Neural cell (in vitro differentiated cells): ENCODE data around the gene SULT1A1.

ENCODE experiments used
- TF ChIP-seq, protein P1 (sequence below): fragments of 450-650 bp; IDR thresholded peaks from 2 replicates; pipeline ENCODE4 v1.5.1; 2014; ENCODE audit warnings: antibody characterized with exemption, mild to moderate bottlenecking, moderate library complexity; ENCODE audit not compliant: poor library complexity, severe bottlenecking
- TF ChIP-seq, protein P2 (sequence below): IDR thresholded peaks from 2 replicates; pipeline ENCODE4 v1.6.1; 2012; ENCODE audit warnings: borderline replicate concordance

DNA sequence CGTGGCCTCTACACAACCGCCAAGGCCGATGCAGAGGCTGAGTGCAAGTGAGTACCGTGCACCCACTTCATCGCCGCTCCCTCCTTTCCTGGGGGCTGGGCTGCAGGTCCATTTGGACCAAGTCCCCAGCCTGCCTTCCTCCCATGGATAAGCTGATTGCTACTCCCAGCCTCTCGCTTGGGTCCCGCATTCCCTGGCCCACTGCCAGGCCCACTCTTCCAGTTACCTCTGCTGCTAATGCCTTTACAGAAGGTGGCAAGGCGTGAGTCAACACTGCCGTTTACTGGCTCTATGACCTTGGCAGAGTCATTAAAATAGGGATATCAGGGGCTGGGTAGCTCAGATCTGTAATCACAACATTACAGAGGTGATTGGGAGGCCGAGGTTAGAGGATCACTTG is 24.2 kb downstream of the SULT1A1 start:
- TF ChIP-seq, protein P1, sequence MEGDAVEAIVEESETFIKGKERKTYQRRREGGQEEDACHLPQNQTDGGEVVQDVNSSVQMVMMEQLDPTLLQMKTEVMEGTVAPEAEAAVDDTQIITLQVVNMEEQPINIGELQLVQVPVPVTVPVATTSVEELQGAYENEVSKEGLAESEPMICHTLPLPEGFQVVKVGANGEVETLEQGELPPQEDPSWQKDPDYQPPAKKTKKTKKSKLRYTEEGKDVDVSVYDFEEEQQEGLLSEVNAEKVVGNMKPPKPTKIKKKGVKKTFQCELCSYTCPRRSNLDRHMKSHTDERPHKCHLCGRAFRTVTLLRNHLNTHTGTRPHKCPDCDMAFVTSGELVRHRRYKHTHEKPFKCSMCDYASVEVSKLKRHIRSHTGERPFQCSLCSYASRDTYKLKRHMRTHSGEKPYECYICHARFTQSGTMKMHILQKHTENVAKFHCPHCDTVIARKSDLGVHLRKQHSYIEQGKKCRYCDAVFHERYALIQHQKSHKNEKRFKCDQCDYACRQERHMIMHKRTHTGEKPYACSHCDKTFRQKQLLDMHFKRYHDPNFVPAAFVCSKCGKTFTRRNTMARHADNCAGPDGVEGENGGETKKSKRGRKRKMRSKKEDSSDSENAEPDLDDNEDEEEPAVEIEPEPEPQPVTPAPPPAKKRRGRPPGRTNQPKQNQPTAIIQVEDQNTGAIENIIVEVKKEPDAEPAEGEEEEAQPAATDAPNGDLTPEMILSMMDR: no peak
- TF ChIP-seq, protein P2, sequence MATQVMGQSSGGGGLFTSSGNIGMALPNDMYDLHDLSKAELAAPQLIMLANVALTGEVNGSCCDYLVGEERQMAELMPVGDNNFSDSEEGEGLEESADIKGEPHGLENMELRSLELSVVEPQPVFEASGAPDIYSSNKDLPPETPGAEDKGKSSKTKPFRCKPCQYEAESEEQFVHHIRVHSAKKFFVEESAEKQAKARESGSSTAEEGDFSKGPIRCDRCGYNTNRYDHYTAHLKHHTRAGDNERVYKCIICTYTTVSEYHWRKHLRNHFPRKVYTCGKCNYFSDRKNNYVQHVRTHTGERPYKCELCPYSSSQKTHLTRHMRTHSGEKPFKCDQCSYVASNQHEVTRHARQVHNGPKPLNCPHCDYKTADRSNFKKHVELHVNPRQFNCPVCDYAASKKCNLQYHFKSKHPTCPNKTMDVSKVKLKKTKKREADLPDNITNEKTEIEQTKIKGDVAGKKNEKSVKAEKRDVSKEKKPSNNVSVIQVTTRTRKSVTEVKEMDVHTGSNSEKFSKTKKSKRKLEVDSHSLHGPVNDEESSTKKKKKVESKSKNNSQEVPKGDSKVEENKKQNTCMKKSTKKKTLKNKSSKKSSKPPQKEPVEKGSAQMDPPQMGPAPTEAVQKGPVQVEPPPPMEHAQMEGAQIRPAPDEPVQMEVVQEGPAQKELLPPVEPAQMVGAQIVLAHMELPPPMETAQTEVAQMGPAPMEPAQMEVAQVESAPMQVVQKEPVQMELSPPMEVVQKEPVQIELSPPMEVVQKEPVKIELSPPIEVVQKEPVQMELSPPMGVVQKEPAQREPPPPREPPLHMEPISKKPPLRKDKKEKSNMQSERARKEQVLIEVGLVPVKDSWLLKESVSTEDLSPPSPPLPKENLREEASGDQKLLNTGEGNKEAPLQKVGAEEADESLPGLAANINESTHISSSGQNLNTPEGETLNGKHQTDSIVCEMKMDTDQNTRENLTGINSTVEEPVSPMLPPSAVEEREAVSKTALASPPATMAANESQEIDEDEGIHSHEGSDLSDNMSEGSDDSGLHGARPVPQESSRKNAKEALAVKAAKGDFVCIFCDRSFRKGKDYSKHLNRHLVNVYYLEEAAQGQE: no peak
